ENCODE measurements around the gene CCNQ. TPM values are rescaled to one million over a fixed set of nuclear protein-coding genes. Genes with fewer than 3 reads are reported as not detected.

CCNQ gene
- total RNA-seq, 4 donors from 2014 or later, result 18.0 to 32.2 (median 23.9) TPM

GRCh38 chrX:153625271-153626024, 26.5 kb upstream of the CCNQ start:
- no peak overlapping the region for H3K27ac ChIP-seq
- no peak overlapping the region for H3K4me3 ChIP-seq
- no peaks in the 10 kb centered on the region for H3K9me3 ChIP-seq
- H3K4me1 ChIP-seq, result no peaks in the 10 kb centered on the region
- DNase-seq, result no peak
- H3K27me3 ChIP-seq, result peaks cover 0 to 15% (median 0%) of the 10 kb centered on the region in 4 donors
- WGBS, 2 donors, result 97% methylated on average over 6 of the region's 21 CpGs; no CpG with 5 or more reads in 1 of the 2 donors
- intact Hi-C loops (cut with DNase I), result no loop called here
- TF ChIP-seq POLR2A (IDR thresholded peaks at IDR 0.05) (no peak), CTCF (IDR thresholded peaks at IDR 0.05) (no peak)
- H3K36me3 ChIP-seq, result no peaks in the 10 kb centered on the region

GRCh38 chrX:153624196-153625091, 25.5 kb upstream of the CCNQ start:
- WGBS, 2 donors, result 59 to 100% methylated on average over 1 to 5 of the region's 15 CpGs
- H3K27me3 ChIP-seq, result peaks cover 0 to 15% (median 0%) of the 10 kb centered on the region in 4 donors

DNA sequence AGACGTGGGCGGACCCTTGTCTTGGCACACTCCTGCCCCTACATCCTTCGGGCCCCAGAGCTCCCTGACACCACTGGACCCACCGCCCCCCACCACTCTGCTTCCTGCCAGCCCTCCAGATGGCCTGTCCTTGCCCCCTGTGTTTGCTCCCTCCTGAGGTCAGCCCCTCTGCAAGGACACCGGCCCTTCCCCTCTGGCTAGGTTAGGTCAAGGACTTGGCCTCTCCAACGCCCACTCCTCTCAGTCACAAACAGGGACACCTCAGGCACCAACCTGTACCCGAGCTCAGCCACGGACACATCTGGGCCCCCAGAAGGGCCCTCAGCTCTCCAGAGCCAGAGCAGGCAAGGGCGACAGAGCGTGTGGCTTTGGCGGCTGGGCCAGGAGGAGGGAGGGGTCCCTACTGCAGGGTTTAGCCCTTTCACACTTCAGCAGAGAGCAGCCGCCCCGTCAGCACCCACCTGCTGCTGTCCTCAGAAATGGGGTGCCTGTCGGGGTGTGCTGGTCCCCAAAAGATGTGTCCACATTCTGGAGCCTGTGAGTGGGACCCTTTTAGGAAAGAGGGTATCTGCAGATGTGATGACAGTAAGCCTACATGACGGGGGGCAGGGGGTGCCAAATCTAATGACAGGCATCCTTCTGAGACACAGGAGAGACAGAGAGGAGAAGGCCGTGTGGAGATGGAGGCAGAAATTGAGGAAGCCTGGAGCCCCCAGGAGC, 24.5 kb upstream of the CCNQ start:
- H3K9me3 ChIP-seq, result no peaks in the 10 kb centered on the region
- H3K27me3 ChIP-seq, result peaks cover 0 to 15% (median 0%) of the 10 kb centered on the region in 4 donors
- H3K4me3 ChIP-seq, result no peak overlapping the region
- TF ChIP-seq POLR2A (IDR thresholded peaks at IDR 0.05) (no peak), CTCF (IDR thresholded peaks at IDR 0.05) (no peak)
- no peaks in the 10 kb centered on the region for H3K36me3 ChIP-seq
- intact Hi-C loops (cut with DNase I), result no loop called here
- H3K27ac ChIP-seq, result no peak overlapping the region
- no peaks in the 10 kb centered on the region for H3K4me1 ChIP-seq
- WGBS, 2 donors, result 51% methylated on average over 5 of the region's 16 CpGs; no CpG with 5 or more reads in 1 of the 2 donors
- DNase-seq, result no peak

More at GRCh38 chrX:153624196-153625091, 25.5 kb upstream of the CCNQ start:
- intact Hi-C loops (cut with DNase I), result no loop called here
- Histone ChIP-seq H3K36me3 (no peaks in the 10 kb centered on the region), H3K4me3 (no peak overlapping the region), H3K27ac (no peak overlapping the region), H3K4me1 (no peaks in the 10 kb centered on the region), H3K9me3 (no peaks in the 10 kb centered on the region)
- TF ChIP-seq CTCF (IDR thresholded peaks at IDR 0.05) (no peak), POLR2A (IDR thresholded peaks at IDR 0.05) (no peak)
- DNase-seq, result no peak

DNA sequence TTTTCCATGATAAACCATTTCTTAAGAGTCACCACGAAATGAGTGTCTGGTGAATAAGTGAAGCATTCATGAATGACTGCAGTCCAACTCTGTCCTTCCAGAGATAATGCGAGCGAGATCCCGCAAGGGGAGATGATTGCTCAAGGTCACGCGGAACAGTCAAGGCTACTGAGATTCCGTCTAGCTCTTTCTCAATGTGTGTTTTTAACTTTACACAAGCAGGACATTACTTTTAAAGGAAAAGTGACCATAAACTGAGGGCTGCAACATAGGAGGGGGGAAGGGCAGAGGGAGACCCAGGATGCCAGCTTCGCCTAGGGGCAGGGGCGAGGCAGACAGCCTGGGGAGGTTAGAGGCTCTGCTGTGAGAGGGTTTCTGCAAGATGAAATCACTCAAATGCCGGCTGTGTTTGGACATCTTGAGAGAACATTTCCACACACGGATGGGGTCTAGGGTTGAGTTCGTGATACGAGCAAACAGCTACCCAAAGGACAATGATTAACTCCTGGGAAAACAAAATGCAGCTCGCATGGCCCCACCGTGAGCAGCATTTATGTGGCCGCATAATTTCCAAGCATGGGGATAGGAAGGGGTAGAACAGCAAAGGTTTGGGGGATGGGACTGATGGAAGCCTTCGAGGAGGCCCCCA, 23.8 kb upstream of the CCNQ start:
- 66 to 73% methylated on average over 12 to 17 of the region's 17 CpGs for WGBS, 2 donors
- H3K27me3 ChIP-seq, result peaks cover 0 to 15% (median 0%) of the 10 kb centered on the region in 4 donors
- intact Hi-C loops (cut with DNase I), result no loop called here
- TF ChIP-seq POLR2A (IDR thresholded peaks at IDR 0.05) (no peak), CTCF (IDR thresholded peaks at IDR 0.05) (no peak)
- H3K4me3 ChIP-seq, result no peak overlapping the region
- H3K27ac ChIP-seq, result no peak overlapping the region
- H3K36me3 ChIP-seq, result no peaks in the 10 kb centered on the region
- DNase-seq, result no peak
- no peaks in the 10 kb centered on the region for H3K9me3 ChIP-seq
- H3K4me1 ChIP-seq, result no peaks in the 10 kb centered on the region
